HG03439 (cell line): ENCODE measurements around the gene LITAFD.
A peak's percentile ranks its signal among the peaks of the same experiment; 100 is the strongest.

Source experiments
- ATAC-seq: cut with Tn5 transposase; IDR thresholded peaks from one replicate; pipeline ENCODE4 v1.9.1; 2021; ENCODE audit warnings: mild to moderate bottlenecking, moderate library complexity; ENCODE audit not compliant: unreplicated experiment

Gene LITAFD

GRCh38 chr16:8919089-8919933, 37.2 kb downstream of the LITAFD start:
- no peak for ATAC-seq

- ATAC-seq: no peak
Observed at GRCh38 chr16:8919934-8920462, 37.8 kb downstream of the LITAFD start.

- ATAC-seq: no peak
Observed at GRCh38 chr16:8920645-8921346, 38.6 kb downstream of the LITAFD start.

DNA sequence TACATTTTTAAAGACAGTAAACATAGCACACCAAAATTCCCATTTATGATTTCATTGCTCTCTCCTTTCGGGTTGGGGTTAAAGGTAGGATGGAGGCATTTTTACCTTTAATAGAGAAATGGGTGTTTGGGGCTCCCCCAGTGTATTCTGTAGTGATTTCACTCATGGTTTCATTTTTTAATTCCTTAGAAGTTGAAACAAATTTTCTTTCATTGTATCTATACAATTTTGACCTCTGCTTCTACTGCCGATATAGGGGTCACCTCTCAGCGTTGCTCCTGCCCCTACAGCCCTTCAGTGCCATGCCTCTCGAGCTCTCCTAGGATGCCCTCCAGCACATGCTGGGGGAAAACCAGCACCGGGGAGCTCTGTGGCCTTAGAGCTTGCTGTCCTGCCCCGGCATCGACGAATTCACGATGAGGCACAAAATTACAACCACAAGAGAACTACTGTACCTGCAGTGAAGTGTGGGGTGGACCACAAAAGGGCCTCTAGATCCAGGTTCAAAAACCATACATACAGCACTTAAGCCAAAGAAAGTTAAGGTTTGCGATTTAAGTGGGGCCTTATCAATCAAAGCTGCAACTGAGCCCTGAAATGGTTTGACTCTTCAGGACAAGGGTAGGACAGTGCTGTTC, 39.3 kb downstream of the LITAFD start:
- ATAC-seq: no peak

DNA sequence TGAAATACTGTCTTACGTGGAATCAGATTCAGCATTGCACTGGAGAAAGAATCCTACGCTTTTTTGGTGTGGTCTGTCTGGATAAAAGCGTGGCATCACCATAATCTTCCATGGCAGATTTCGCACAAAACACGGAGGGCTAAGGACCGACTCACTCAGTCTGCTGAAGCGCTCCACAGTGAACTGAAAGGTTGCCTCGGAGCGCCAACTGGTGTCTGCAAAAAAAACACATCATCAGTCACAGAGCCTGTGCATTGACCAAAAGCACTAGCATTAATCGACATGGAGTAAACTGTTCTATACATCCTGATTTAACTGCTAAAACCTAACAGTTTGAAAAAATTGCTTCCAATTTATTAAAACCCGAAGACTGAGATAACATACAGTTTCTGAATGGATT, 41.0 kb downstream of the LITAFD start:
- no peak for ATAC-seq

- no peak for ATAC-seq
Observed at GRCh38 chr16:8924214-8924613, 42.1 kb downstream of the LITAFD start.

- ATAC-seq: no peak
Observed at GRCh38 chr16:8925455-8925854, 43.3 kb downstream of the LITAFD start.

GRCh38 chr16:8926827-8927226, 44.7 kb downstream of the LITAFD start:
- no peak for ATAC-seq

DNA sequence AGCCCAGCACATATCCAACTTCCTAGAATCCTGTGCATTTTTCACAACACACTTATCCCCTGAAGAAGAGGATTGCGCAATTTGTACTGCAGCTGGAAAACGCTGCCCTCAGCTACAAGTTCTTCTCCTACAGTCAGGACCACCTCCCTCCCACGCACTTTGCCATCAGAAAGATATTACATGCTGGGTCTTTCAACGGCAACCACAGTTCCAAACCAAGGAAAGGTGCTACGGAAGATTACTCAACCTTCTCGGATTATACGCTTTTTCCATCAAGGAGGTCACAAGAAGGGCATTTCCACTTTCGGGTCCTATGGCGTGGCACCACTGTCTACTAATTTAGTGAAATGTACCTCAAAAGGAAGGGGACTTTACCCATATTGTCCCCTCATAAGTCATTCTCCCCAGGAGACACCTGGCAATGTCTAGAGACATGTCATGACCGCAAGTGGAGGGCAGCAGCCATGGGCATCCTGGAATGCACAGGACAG, 46.4 kb downstream of the LITAFD start:
- peak; percentile 37 for ATAC-seq

- ATAC-seq: peak; percentile 47
Observed at GRCh38 chr16:8929086-8929748, 47.1 kb downstream of the LITAFD start.

DNA sequence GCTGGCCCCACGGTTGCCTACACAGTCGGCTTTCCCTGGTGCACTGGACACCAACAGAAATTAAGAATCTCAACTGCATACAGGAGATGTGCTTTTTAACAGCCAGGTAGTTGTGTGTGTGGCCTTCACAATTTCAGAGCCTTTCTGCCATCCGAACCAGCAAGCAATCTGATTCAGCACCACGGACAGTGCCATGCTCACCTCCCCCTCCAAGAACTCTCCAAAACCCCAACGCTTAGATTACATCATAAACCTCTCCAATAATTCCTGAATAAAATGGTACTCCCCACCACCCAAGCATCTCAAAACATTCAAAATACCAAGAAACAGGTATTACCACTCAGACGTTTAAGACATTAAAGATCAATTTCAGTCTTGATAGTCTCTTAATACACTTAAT, 49.7 kb downstream of the LITAFD start:
- ATAC-seq: no peak

GRCh38 chr16:8934601-8935000, 52.5 kb downstream of the LITAFD start:
- no peak for ATAC-seq
